Measurements from ENCODE around the gene KIF1B.

The KIF1B gene

GRCh38 chr1:10287023-10287645 is 76.8 kb downstream of the KIF1B start:
- no peak for DNase-seq

GRCh38 chr1:10288029-10288615 is 77.8 kb downstream of the KIF1B start:
- no peak for DNase-seq

- no peak for DNase-seq
These were observed 81.3 kb downstream of the KIF1B start for GRCh38 chr1:10291705-10292104.

DNA sequence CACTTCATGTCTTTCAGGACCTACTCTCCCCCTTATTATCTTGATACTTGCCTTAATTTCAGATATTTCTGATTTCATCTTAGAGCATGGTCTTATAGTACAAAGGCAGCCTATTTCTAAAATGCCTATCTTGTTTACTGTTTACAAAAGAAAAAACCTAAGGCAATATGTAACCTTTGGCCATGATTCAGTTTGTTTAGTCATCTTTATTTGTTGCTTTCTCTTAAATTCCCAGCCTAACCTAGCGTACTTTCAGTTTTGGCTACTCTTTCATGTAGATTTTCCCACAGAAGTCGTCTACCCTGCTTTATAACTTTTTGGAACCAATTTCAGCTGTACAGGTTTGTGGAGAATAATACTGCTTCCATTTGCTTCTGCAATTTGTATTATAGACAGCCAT is 81.8 kb downstream of the KIF1B start:
- DNase-seq, result no peak

DNA sequence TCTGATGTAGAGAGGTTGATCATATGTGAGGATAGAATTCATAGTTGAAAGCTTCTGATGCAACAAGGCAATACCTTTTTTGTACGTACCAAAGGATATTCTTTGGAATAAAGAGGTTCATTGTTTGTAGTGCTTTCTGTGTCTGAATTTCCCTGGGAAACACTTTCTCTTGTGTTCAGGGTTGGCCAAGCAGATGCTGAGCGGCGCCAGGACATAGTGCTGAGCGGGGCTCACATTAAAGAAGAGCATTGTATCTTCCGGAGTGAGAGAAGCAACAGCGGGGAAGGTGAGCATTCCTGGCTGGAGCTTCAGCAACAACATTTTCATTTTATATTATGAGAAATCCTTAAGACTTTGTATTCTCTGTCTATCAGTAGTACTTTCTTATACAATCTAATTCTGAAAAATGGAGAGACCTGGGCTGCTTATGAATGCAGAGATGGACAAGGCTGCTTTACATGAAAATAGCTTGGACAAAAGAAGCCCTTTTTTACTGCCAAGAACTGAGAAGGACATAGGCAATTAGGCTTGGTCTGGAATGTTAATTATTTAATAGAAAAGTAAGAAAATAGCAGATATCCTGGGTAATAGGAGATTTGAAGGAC is 85.2 kb downstream of the KIF1B start:
- DNase-seq, result no peak

GRCh38 chr1:10299151-10299550 is 88.8 kb downstream of the KIF1B start:
- DNase-seq, result no peak

DNA sequence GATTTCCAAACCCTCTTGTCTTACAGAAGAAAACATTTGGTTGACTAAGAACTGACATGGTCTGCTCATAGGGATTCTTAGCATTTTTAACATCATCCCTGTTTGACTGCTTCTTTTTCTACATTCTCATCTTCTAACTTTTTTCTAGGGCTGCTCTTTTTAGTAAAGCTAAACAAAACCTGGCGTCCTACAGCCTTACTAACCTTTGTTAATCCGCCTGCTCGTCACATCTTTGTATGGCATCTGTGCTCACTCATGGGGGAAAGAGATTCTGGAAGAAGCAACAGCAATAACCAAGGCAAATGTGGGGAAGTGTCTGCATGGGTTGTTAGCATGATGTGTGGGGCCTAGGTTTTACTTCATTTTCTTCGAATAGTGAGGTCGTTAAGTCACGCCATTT is 92.0 kb downstream of the KIF1B start:
- no peak for DNase-seq

DNA sequence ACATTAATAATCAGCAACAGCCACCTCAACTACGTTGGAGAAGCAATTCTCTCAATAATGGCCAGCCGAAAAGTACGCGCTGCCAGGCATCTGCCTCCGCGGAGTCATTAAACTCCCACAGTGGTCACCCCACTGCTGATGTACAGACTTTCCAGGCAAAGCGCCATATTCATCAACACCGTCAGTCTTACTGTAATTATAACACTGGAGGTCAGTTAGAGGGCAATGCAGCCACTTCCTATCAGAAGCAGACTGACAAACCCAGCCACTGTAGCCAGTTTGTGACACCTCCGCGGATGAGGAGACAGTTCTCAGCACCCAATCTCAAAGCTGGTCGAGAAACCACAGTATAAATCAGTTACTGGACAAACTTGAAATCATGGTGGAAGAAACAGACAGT is 93.9 kb downstream of the KIF1B start:
- DNase-seq, result no peak

- no peak for DNase-seq
These were observed 96.1 kb downstream of the KIF1B start for GRCh38 chr1:10306435-10306834.

DNA sequence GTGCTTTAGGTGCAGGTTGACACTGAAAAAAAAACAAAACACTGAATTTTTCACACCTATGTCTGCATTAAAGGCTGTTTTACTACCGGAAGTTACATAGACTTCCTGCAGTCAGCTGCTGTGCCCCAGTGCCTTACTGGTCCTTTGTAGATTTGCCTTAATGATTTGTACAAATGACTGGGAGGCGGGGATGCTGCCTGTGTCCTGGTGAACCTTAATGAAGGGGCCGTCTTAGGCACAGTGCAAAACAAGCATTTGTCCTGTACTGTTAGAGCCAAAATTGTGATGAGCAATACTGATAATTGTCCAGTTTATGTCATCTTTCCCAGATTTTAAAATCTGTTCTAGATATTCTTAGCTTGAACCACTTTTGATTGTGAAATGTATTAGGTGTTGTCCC is 97.6 kb downstream of the KIF1B start:
- DNase-seq, result no peak

- DNase-seq, result no peak
These were observed 99.1 kb downstream of the KIF1B start for GRCh38 chr1:10309243-10310011.

GRCh38 chr1:10316752-10317151 is 106.4 kb downstream of the KIF1B start:
- no peak for DNase-seq

- no peak for DNase-seq
These were observed 109.4 kb downstream of the KIF1B start for GRCh38 chr1:10319750-10320149.

- no peak for DNase-seq
These were observed 110.0 kb downstream of the KIF1B start for GRCh38 chr1:10320336-10320735.

DNA sequence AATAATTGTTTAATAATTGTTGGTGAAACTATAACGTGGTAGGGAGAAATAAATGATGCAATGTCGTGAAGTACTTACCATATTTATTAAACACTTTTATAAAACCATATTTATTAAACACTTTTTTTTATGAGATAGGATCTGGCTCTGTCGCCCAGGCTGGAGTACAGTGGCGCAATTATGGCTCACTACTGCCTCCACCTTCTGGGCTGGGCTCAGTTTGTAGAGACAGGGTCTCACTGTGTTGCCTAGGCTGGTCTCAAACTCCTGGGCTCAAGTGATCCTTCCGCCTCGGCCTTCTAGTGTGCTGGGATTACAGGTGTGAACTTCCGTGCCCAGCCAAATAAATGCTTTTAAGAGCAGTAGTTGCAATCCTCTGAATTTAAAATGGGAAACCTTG is 112.5 kb downstream of the KIF1B start:
- no peak for DNase-seq

- no peak for DNase-seq
These were observed 114.3 kb downstream of the KIF1B start for GRCh38 chr1:10324627-10325026.

DNA sequence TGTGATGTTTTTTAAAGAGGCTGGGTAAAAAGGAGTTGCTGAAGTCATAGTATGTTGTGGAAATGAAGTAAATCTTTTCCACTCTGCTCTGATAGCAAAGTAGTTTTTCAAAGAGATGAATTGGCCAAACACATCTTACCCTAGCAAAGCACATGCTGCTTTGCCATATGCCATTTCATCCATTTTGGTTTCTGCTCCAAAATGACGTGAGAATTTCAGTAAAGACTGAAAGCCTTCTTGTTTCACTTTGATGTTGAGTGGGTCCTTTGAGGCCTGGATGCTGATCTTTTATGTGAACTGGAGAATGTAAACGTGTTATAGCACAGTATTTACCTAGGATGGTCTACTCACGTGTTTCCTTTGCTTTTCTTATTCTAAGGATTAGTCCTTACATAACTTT is 115.2 kb downstream of the KIF1B start:
- DNase-seq, result no peak

DNA sequence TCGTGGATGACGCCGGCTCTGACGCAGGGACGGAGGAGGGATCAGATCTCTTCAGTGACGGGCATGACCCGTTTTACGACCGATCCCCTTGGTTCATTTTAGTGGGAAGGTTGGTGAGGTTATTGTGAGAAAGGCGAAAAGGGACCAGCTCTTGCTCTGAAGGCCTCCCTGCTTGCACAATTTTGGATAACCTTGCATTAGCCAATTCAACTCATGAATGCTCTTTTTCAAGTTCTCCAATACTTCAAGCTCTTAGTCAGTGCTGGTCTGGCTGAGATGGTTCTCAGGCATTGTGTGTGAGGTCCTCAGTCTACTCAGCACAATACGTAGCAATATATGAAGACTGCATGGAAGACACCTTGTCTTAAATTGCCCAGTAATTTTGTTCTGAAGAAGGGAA is 115.9 kb downstream of the KIF1B start:
- no peak for DNase-seq

GRCh38 chr1:10328180-10328963 is 118.0 kb downstream of the KIF1B start:
- no peak for DNase-seq

DNA sequence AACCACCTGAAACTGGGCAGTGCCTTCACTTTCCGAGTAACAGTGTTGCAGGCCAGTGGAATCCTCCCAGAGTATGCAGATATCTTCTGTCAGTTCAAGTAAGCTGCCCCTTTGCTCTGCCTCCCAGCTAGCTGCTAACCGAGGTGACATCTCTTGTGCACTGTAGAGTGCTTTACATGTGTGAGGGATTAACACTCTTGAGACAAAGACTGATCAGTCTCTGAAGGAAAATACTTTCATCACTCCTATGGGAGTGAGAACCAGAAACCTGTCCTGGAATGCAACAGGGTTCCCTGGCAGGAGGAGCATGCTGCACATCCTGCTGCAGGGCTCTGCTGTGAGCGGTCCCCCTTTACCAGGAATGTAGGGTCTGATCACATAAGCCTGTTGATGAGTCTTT is 127.1 kb downstream of the KIF1B start:
- no peak for DNase-seq

DNA sequence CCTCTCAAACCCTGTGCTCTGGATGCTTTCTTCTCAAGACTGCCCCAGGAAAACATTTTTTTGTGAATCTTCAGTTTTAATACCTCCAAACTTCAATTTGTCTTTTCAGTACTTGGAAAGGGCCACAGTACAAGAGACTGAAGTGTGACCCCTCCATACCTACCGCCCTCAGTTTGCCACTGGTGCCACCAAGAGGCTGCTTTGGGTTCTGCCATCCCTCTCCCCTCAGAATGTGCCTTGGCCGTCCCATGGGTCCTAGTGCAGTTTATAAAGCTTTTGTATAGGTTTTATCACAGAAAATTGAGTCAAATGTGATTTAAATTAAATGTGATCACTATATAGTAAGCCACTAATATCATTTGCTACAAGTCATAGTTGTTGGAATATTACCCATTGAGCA is 127.7 kb downstream of the KIF1B start:
- DNase-seq, result no peak

DNA sequence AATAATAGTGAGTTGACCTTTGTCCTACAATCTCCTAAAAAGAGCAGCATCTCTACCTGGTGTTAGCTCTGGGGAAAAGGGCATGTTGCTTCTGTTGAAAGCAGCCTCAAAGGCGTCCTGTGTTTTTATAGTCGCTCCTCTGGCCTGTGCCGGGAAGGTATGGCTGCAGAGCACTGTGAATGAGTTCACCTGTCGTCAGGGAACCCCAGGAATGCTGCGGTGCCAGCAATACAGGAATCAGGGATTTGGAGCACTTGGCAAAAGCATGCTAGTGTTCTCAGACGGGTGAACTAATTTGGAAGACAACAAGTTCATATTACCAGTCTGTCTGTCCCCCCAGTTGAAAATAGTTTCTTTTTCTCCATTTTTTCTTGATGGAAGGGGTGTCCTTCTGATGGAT is 128.2 kb downstream of the KIF1B start:
- DNase-seq, result no peak

GRCh38 chr1:10339036-10339567 is 128.7 kb downstream of the KIF1B start:
- no peak for DNase-seq
